SK-N-SH treated with all-trans-retinoic acid at 6 μM for 48 hours (cell line): ENCODE data around the gene CDK3.

Experiments used
- ATAC-seq: fragments of 200-7000 bp; cut with Tn5 transposase; 3 replicates; pipeline ENCODE4 v1.9.1; 2020; ENCODE audit warnings: mild to moderate bottlenecking, moderate library complexity
- ARNTL ChIP-seq: fragments of 450-650 bp; formaldehyde crosslinking; IDR thresholded peaks from 2 replicates; pipeline ENCODE4 v1.5.0; 2020; ENCODE audit warnings: low read depth, mild to moderate bottlenecking, moderate library complexity, borderline replicate concordance
- BACH2 ChIP-seq: fragments of 250-450 bp; sonication (Bioruptor Pico); IDR thresholded peaks from 2 replicates; pipeline ENCODE4 v1.9.0; 2021; ENCODE audit warnings: mild to moderate bottlenecking, borderline replicate concordance
- CREB5 ChIP-seq: fragments of 250-450 bp; sonication (Bioruptor Pico); IDR thresholded peaks from 2 replicates; pipeline ENCODE4 v1.5.1; 2020; ENCODE audit warnings: low read depth, mild to moderate bottlenecking, moderate library complexity
- CSDC2 ChIP-seq: fragments of 250-450 bp; sonication (Bioruptor Pico); IDR thresholded peaks from 2 replicates; pipeline ENCODE4 v1.5.0; 2020; ENCODE audit warnings: mild to moderate bottlenecking, moderate library complexity
- CSRNP3 ChIP-seq: fragments of 250-450 bp; sonication (Bioruptor Pico); IDR thresholded peaks from 2 replicates; pipeline ENCODE4 v1.5.1; 2021; ENCODE audit warnings: mild to moderate bottlenecking, moderate library complexity
- ESRRG ChIP-seq: fragments of 250-450 bp; sonication (Bioruptor Pico); IDR thresholded peaks from 2 replicates; pipeline ENCODE4 v1.6.1; 2021; ENCODE audit warnings: mild to moderate bottlenecking
- GLIS3 ChIP-seq: fragments of 250-450 bp; sonication (Bioruptor Pico); IDR thresholded peaks from 2 replicates; pipeline ENCODE4 v1.5.0; 2020; ENCODE audit warnings: mild to moderate bottlenecking, moderate library complexity
- ISL1 ChIP-seq: fragments of 250-450 bp; sonication (Bioruptor Pico); IDR thresholded peaks from 2 replicates; pipeline ENCODE4 v2.1.2; 2022; ENCODE audit warnings: mild to moderate bottlenecking, moderate library complexity
- OSR1 ChIP-seq: fragments of 250-450 bp; sonication (Bioruptor Pico); IDR thresholded peaks from 2 replicates; pipeline ENCODE4 v1.8.0; 2022; ENCODE audit warnings: moderate library complexity, mild to moderate bottlenecking, inconsistent platforms
- PPARA ChIP-seq: fragments of 250-450 bp; sonication (Bioruptor Pico); IDR thresholded peaks from 2 replicates; pipeline ENCODE4 v1.5.0; 2020; ENCODE audit warnings: mild to moderate bottlenecking, borderline replicate concordance
- RARB ChIP-seq: fragments of 250-450 bp; sonication (Bioruptor Pico); IDR thresholded peaks from 2 replicates; pipeline ENCODE4 v1.8.0; 2021; ENCODE audit warnings: mild to moderate bottlenecking, moderate library complexity
- SNAI2 ChIP-seq: fragments of 250-450 bp; sonication (Bioruptor Pico); IDR thresholded peaks from 2 replicates; pipeline ENCODE4 v1.5.0; 2020; ENCODE audit warnings: mild to moderate bottlenecking, moderate library complexity
- TCF4 ChIP-seq: fragments of 250-450 bp; sonication (Bioruptor Pico); IDR thresholded peaks from 2 replicates; pipeline ENCODE4 v1.8.0; 2021; ENCODE audit warnings: mild to moderate bottlenecking, moderate library complexity, borderline replicate concordance
- TOX ChIP-seq: fragments of 250-450 bp; sonication (Bioruptor Pico); IDR thresholded peaks from 2 replicates; pipeline ENCODE4 v1.8.0; 2021; ENCODE audit warnings: mild to moderate bottlenecking, moderate library complexity, borderline replicate concordance
- TSHZ2 ChIP-seq: fragments of 250-450 bp; sonication (Bioruptor Pico); IDR thresholded peaks from 2 replicates; pipeline ENCODE4 v1.5.0; 2020; ENCODE audit warnings: mild to moderate bottlenecking, moderate library complexity
- ZC3H10 ChIP-seq: fragments of 250-450 bp; sonication (Bioruptor Pico); IDR thresholded peaks from 2 replicates; pipeline ENCODE4 v1.5.1; 2021; ENCODE audit warnings: mild to moderate bottlenecking, moderate library complexity
- ZFP3 ChIP-seq: fragments of 250-450 bp; sonication (Bioruptor Pico); IDR thresholded peaks from 2 replicates; pipeline ENCODE4 v1.5.0; 2020; ENCODE audit warnings: mild to moderate bottlenecking, moderate library complexity
- ZNF565 ChIP-seq: fragments of 450-650 bp; formaldehyde crosslinking; conservative IDR thresholded peaks from 2 replicates; pipeline ENCODE4 v1.5.0; 2020; ENCODE audit warnings: low read depth, mild to moderate bottlenecking, moderate library complexity
- ZNF8 ChIP-seq: fragments of 450-650 bp; formaldehyde crosslinking; IDR thresholded peaks from 2 replicates; pipeline ENCODE4 v1.5.0; 2020; ENCODE audit warnings: mild to moderate bottlenecking, moderate library complexity

Gene CDK3

GRCh38 chr17:76008630-76009425 lies 8.2 kb downstream of the CDK3 start:
- no peak for TF ChIP-seq ZFP3
- TF ChIP-seq TSHZ2 (CRISPR knock-in tag), result no peak
- no peak for TF ChIP-seq RARB (CRISPR knock-in tag)
- no peak for TF ChIP-seq ZNF8 (CRISPR knock-in tag)
- no peak for TF ChIP-seq ARNTL (CRISPR knock-in tag)
- no peak for TF ChIP-seq CSDC2 (CRISPR knock-in tag)
- no peak for TF ChIP-seq ESRRG (CRISPR knock-in tag)
- no peak for TF ChIP-seq GLIS3
- no peak for TF ChIP-seq CSRNP3
- TF ChIP-seq ZC3H10 (CRISPR knock-in tag), result no peak
- no peak for TF ChIP-seq OSR1 (CRISPR knock-in tag)
- TF ChIP-seq ISL1 (CRISPR knock-in tag), result no peak
- ATAC-seq, result no peak

- TF ChIP-seq PPARA (CRISPR knock-in tag) (no peak), ZNF8 (CRISPR knock-in tag) (no peak), ZNF565 (no peak), ARNTL (CRISPR knock-in tag) (no peak), CREB5 (CRISPR knock-in tag) (no peak), TSHZ2 (CRISPR knock-in tag) (no peak), TCF4 (CRISPR knock-in tag) (no peak), CSDC2 (CRISPR knock-in tag) (no peak)
- ATAC-seq, result no peak
Observed at GRCh38 chr17:76009447-76009846, 8.8 kb downstream of the CDK3 start.

- no peak for ATAC-seq
- no peak for TF ChIP-seq CREB5 (CRISPR knock-in tag)
- TF ChIP-seq SNAI2 (CRISPR knock-in tag), result no peak
- no peak for TF ChIP-seq TOX (CRISPR knock-in tag)
- no peak for TF ChIP-seq TSHZ2 (CRISPR knock-in tag)
- no peak for TF ChIP-seq RARB (CRISPR knock-in tag)
- no peak for TF ChIP-seq BACH2
- TF ChIP-seq TCF4 (CRISPR knock-in tag), result no peak
- TF ChIP-seq ZC3H10 (CRISPR knock-in tag), result no peak
- no peak for TF ChIP-seq ZNF8 (CRISPR knock-in tag)
- no peak for TF ChIP-seq CSRNP3
- TF ChIP-seq ESRRG (CRISPR knock-in tag), result no peak
Observed at GRCh38 chr17:76009969-76010661, 9.5 kb downstream of the CDK3 start.
